Mesothelial cell of epicardium (in vitro differentiated cells): ENCODE data around the gene ADGRG3. TPM values are rescaled to one million over a fixed set of nuclear protein-coding genes. Genes with fewer than 3 reads are reported as not detected.

Source experiments
- DNase-seq, 2 experiments: peaks; one replicate each; pipeline ENCODE4 v3.0.0; 2021; ENCODE audit warnings: low spot score in 2 of 2; ENCODE audit not compliant: unreplicated experiment in 2 of 2
- H3K27ac Mint-ChIP-seq: 2 replicates; pipeline ENCODE4 v1.8.0; 2021; ENCODE audit warnings: mixed read lengths
- H3K27me3 Mint-ChIP-seq: 2 replicates; pipeline ENCODE4 v1.8.0; 2021; ENCODE audit warnings: low read depth, mixed read lengths
- H3K36me3 Mint-ChIP-seq: 2 replicates; pipeline ENCODE4 v1.8.0; 2021; ENCODE audit warnings: mixed read lengths
- H3K4me1 Mint-ChIP-seq: 2 replicates; pipeline ENCODE4 v1.8.0; 2021; ENCODE audit warnings: mixed read lengths
- H3K4me3 Mint-ChIP-seq: 2 replicates; pipeline ENCODE4 v1.8.0; 2021; ENCODE audit warnings: mild to moderate bottlenecking, moderate library complexity, mixed read lengths
- H3K9me3 Mint-ChIP-seq: 2 replicates; pipeline ENCODE4 v1.8.0; 2021; ENCODE audit warnings: mixed read lengths
- total RNA-seq: library from RNA; stranded (reverse); gene quantifications from 3 replicates; pipeline ENCODE4 v1.2.1, GENCODE V29; 2021
- TF ChIP-seq, protein P1 (sequence below): fragments of 200-600 bp; sonication (generic); IDR thresholded peaks from one replicate; pipeline ENCODE4 v1.5.0; 2021; ENCODE audit warnings: antibody characterized with exemption; ENCODE audit not compliant: unreplicated experiment

ADGRG3 gene
- total RNA-seq, 1 donor from 2014 or later = not detected

DNA sequence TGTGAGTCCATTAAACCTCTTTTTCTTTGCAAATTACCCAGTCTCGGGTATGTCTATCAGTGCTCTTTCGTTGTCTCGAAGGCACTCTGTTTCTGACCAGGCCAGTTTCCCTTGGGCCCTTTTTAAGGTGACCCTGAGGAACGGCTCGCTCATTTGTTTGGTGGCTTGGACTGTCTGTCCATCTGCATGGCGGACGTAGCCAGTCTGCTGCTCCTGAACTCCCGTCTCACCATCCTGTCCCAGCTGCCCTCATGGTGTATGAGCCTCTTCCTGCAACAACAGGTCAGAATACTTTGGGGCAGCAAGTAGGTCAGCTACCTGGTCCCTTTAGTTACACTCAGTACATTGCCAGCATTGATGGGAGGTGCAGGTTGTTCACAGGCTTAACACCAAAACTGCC, 45.5 kb downstream of the ADGRG3 start:
- H3K9me3 Mint-ChIP-seq = no peaks in the 10 kb centered on the region
- H3K27ac Mint-ChIP-seq = no peak overlapping the region
- no peak for DNase-seq
- no peak overlapping the region for H3K4me3 Mint-ChIP-seq
- H3K36me3 Mint-ChIP-seq = no peaks in the 10 kb centered on the region
- TF ChIP-seq, protein P1, sequence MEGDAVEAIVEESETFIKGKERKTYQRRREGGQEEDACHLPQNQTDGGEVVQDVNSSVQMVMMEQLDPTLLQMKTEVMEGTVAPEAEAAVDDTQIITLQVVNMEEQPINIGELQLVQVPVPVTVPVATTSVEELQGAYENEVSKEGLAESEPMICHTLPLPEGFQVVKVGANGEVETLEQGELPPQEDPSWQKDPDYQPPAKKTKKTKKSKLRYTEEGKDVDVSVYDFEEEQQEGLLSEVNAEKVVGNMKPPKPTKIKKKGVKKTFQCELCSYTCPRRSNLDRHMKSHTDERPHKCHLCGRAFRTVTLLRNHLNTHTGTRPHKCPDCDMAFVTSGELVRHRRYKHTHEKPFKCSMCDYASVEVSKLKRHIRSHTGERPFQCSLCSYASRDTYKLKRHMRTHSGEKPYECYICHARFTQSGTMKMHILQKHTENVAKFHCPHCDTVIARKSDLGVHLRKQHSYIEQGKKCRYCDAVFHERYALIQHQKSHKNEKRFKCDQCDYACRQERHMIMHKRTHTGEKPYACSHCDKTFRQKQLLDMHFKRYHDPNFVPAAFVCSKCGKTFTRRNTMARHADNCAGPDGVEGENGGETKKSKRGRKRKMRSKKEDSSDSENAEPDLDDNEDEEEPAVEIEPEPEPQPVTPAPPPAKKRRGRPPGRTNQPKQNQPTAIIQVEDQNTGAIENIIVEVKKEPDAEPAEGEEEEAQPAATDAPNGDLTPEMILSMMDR = no peak
- H3K27me3 Mint-ChIP-seq = peaks cover 18% of the 10 kb centered on the region
- no peaks in the 10 kb centered on the region for H3K4me1 Mint-ChIP-seq

DNA sequence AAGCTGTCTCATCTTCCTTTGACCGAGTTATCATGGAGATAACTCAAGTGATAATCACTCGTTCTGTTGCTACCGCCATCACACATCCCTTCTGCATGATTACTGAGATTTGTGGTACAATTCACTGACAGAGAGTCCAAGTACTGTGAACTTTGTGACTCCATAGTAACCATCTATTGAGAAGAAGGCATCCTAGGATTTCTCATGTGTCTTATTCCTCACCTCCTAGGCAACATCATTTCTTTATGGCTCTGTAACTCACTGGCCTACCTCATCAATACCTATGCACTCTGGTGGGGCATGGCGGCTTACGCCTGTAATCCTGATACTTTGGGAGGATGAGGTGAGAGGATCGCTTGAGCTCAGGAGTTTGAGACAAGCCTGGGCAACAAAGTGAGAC, 45.9 kb downstream of the ADGRG3 start:
- Mint-ChIP-seq H3K9me3 (no peaks in the 10 kb centered on the region), H3K27me3 (peaks cover 18% of the 10 kb centered on the region), H3K27ac (no peak overlapping the region), H3K4me3 (no peak overlapping the region), H3K4me1 (no peaks in the 10 kb centered on the region), H3K36me3 (no peaks in the 10 kb centered on the region)
- DNase-seq = no peak
- TF ChIP-seq, protein P1 = no peak

DNA sequence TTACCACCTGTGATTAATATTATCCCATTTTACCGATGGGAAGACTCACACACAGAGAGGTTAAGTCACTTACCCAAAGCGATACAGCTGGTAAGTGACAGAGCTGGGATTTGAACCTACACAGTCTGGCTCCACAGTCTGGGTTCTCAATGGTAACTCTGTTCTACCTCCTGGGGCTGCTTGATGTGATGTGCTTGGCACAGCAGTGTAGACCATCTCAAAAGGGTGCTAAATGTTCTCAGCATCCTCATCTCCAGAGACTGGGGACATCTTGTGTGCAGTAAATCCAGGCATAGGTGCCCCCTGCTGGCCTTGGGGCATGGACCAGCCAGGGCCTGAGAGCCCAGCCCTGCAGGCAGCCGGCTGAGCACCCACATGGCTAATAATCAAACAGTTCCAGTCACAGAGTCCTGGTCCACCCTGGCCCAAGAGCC, 52.1 kb downstream of the ADGRG3 start:
- no peak for DNase-seq
- Mint-ChIP-seq H3K4me3 (no peak overlapping the region), H3K36me3 (no peaks in the 10 kb centered on the region), H3K27me3 (peaks cover 9% of the 10 kb centered on the region), H3K27ac (no peak overlapping the region), H3K9me3 (no peaks in the 10 kb centered on the region), H3K4me1 (no peaks in the 10 kb centered on the region)
- TF ChIP-seq, protein P1 = no peak

DNA sequence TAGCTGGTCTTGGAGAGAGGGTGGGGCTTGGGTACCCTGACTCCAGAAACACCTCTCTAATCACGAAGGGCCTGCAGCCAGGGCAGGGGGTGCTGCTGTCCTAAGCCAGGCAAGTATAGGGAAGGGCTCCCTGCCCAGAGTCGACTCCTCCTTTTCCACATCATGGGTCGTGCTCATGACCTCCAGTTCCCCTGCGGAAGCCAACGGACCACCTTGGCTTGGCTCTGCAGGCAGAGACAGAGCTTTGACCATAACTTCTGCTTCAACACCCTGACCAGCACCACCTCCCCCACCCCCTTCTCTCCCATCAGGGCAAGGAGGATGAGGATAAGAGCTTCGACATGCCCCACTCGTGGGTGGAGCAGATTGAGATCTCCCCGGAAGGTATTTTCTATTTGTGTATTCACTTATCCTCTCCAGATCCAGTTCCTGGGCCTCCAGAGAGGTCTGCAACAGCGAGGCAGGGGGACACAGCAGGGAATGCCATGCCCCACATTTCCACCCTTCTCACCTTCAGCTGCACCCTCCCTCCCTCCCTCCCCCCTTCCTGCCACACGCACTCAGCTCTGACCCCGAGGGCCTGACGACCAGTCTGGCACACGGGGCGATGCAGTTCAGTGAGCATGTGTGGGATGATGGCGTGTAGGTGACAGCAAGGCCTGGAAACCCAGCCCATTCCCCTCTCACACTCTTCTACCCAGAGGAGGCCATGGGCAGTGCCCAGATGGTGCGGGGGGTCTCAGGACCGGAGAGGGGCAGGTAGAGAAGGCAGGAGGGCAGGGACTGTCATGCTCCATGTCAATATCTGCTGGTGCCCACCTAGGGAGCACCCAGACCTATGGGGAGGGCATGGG, 53.5 kb downstream of the ADGRG3 start:
- Mint-ChIP-seq H3K36me3 (no peaks in the 10 kb centered on the region), H3K27ac (no peak overlapping the region), H3K4me3 (no peak overlapping the region), H3K4me1 (no peaks in the 10 kb centered on the region), H3K9me3 (no peaks in the 10 kb centered on the region), H3K27me3 (peaks cover 1% of the 10 kb centered on the region)
- DNase-seq = no peak
- TF ChIP-seq, protein P1 = no peak

- Mint-ChIP-seq H3K4me3 (no peak overlapping the region), H3K4me1 (no peaks in the 10 kb centered on the region)
Observed at GRCh38 chr16:57722210-57722499, 54.0 kb downstream of the ADGRG3 start.

More at GRCh38 chr16:57722210-57722499, 54.0 kb downstream of the ADGRG3 start:
- TF ChIP-seq, protein P1 = no peak
- Mint-ChIP-seq H3K9me3 (no peaks in the 10 kb centered on the region), H3K36me3 (no peaks in the 10 kb centered on the region), H3K27me3 (no peaks in the 10 kb centered on the region), H3K27ac (no peak overlapping the region)
- no peak for DNase-seq
